NCI-H2081 treated with DMSO at 0.1 percent for 48 hours (cell line): ENCODE measurements around the gene FGF7.
"Not testable (repeated sequence)": the region's sequence is repeated elsewhere in the genome, so short reads cannot be mapped to it uniquely, and the experiment has no call there.

Experiments used
- DNase-seq: peaks from one replicate; lab custom pipeline; 2025; lab: John Stamatoyannopoulos, UW

FGF7 gene, protein sequence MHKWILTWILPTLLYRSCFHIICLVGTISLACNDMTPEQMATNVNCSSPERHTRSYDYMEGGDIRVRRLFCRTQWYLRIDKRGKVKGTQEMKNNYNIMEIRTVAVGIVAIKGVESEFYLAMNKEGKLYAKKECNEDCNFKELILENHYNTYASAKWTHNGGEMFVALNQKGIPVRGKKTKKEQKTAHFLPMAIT

DNA sequence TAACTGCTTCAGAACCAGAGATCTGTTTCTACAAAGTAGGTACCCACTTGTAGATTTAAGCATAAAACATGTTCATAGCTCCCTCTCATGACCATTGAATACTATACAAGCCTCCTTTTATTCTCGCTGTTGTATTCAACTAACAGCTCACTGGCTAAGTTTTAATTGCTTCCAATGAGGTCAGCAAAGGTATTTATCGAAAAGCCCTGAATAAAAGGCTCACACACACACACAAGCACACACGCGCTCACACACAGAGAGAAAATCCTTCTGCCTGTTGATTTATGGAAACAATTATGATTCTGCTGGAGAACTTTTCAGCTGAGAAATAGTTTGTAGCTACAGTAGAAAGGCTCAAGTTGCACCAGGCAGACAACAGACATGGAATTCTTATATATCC lies at the start of gene FGF7:
Gene FGF7, plus strand, starts transcription at position 222 of the 400 bp plus-strand sequence. CDS start 1,056 bp downstream, outside the sequence.
- DNase-seq = no peak

DNA sequence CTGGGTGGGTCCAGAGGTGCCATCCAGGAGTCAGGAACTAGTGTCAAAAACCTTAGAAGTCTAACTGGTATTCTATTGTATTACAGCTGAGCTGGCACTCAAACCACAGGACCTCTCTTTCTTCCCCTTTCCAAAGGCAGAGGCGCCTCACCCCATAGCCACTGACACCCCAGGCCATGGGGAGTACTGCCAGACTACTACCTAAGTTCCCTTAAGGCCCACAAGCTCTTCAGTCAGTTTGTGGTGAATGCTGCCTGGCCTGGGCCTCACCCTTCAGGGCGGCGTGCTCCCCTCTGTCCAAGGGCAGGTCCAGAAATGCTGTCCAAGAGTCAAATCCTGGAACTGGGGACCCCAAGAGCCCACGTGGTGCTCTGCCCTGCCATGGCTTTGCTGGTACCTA lies 43.0 kb upstream of the FGF7 start:
- DNase-seq = no peak

DNA sequence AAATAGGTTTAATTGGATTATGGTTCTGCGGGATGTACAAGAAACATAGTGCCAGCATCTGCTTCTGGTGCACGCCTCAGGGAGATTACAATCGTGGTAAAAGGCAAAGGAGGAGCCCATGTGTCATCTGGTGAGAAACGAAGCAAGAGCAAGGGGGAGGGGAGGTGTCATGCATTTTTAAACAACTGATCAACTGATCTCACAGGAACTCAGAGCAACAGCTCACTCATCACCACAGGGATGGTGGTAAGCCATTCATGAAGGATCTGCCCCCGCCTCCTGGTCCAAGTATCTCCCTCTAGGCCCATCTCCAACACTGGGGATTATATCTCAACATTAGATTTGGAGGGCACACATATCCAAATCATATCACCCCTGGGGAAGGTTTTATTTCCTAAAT lies 42.1 kb upstream of the FGF7 start:
- no peak for DNase-seq

DNA sequence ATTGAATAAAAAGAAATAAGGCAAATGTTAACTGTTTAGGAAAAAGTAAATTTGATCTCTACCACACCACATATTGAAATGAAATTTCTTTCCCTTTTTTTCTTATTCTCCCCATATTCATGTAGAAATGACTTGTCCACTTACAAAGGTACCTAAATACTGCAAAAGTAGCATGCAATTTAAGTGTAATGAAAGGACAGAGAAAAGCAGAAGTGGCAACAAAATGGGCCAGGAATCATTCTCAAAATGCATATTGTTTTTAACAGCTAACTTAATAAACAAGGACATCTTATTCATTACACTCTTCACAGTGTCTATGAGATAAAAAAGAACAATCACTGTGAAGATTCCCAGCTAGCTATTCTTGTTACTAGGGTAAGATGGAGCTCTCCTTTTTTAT lies 40.6 kb upstream of the FGF7 start:
- no peak for DNase-seq

DNA sequence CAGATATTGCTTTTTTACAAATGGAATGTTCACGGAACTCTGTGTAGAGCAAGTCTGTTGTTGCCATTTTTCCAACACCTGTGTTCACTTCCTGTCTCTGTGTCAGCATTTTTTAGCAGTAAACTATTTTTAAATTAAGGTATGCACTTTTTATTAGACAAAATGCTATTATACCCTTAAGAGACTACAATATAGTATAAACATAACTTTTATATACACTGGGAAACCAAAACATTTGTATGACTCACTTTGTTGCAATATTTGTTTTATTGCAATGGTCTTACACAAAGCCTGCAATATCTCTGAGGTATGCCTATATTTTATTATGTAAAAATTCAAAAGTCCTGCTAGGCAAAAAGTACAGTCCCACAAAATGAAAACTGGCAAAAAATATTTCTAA lies 39.8 kb upstream of the FGF7 start:
- no peak for DNase-seq

DNA sequence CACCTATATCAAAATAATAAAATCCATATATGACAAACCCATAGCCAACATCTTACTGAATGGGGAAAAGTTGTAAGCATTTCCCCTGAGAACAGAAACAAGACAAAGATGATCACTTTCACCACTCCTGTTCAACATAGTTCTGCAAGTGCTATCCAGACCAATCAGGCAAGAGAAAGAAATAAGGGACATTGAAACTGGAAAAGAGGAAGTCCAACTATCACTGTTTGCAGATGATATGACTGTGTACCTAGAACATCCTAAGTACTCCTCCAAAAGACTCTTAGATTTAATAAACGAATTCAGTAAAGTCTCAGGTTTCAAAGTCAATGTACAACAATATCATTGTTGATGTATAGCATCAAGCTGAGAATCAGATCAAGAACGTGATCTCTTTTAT lies 35.6 kb upstream of the FGF7 start:
- no peak for DNase-seq

DNA sequence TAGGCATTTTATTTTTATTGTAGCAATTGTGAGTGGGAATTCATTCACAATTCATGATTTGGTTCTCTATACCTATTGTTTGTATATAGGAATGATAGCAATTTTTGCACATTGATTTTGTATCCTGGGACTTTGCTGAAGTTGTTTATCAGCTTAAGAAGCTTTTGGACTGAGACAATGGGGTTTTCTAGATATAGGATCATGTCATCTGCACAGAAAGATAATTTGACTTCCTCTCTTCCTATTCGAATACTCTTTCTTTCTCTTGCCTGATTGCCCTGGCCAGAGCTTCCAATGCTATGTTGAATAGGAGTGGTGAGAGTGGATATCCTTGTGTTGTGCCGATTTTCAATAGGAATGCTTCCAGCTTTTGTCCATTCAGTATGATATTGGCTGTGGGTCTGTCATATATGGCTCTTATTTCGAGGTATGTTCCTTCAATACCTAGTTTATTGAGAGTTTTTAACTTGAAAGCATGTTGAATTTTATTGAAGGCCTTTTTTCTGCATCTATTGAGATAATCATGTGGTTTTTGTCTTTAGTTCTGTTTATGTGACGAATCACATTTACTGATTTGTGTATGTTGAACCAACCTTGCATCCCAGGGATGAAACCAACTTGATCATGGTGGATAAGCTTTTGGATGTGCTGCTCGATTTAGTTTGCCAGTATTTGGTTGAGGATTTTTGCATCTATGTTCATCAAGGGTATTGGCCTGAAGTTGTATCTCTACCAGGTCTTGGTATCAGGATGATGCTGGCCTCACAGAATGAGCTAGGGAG lies 20.3 kb upstream of the FGF7 start:
- DNase-seq = not testable (repeated sequence)

DNA sequence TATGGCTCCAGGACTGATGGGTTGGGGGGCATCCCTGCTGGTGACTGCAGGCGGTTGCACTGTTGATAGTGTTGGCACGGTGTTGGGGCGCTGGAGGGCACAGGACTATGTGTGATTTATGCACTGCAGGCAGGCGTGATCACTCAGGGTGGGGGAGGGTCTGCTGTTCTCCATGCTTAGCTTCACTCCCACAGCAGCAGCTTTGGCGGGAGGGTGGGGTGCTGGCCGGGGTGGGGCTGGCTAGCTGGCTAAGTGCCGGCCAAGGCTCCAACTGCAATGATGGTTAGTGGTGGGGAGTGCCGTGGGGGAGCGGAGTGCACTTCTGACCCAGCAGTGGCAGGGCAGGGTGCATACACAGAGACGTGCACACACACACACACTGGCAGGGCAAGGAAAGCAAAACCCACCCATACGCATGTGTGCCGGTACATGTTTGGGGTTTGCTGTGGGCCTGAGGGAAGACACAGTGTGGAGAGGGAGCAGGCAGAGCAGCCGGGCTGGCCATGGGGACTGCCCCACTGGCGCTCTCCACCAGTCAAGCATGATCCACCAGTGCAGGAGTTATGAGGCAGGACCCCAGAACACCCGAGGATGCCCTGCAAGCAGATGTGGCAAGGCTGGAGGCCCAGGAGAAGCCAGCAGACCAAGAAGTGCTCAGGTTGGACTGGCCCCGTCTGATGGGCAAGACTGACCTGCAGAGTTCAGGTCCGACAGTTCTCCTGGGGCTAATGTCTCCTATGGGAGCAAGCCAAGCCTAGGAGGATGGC lies 16.5 kb upstream of the FGF7 start:
- no peak for DNase-seq

DNA sequence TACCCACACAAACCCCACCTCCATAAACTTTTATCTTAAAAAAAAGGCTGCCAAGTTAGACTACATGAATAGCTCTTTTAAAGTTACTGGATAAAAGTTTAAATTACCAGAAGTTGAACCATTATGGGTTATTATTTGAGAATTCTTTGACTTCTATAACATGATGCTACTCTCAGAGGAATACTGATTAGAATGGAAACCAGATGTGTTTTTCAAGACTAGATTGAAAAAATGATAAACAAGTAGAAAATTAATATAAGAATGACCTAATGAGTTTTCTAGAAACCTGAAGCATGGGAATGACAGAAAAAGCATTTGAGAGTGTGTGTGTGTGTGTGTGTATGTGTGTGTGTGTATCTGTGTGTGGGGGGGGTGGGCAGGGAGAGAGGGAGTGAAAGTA lies 12.4 kb upstream of the FGF7 start:
- no peak for DNase-seq

DNA sequence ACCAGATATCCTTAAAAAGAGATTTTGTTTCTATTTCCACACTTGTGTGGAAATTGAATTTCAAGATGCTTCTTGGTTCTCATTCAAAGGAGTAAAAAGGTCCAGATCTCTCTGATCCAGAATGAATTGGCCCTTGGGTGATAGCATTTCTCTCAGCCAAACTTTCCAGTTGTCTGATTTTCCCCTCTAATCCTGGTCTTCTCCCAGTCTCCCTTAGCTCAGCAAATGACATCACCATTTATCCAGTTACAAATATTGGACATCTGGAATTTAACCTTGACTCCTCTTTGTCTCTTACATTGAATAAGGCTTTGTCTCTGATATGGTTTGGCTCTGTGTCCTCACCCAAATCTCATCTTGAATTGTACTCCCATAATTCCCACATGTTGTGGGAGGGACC lies 10.2 kb upstream of the FGF7 start:
- no peak for DNase-seq

DNA sequence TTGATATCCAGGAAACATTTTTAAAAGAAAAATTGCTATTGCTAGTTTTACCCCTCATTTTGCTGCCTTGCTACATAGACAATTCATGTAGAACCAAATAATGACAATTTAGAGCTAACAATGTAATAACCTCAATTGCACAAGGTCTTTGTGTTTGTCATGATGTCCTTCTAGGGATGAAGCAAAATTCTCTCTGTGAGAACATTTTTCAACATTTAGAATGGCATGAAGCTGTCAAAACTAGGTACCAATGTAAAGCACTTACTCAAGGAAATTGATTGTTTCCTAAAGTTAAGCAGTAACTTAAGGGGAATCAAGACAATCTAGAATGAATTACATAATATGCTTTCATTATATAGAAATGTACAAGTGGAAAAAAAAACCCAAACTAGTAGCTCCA lies 7.9 kb upstream of the FGF7 start:
- DNase-seq = no peak

DNA sequence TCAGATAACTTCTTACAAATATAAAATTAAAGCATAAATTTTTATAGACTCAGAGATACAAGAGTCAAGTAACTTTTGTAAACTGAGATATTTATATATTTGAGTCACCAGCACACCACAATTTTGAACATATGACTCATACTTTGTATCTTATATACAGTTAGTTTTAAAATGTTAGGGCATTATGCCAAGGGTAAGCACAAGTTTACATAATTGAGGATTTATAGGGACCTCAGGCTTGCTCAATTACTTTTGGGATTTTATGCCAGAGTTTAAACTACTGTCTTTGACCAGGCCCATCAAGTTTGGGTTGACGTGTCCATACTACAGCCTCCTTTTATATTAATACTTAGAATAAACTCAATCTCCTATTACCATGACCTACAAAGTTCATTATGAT lies 7.4 kb upstream of the FGF7 start:
- no peak for DNase-seq

DNA sequence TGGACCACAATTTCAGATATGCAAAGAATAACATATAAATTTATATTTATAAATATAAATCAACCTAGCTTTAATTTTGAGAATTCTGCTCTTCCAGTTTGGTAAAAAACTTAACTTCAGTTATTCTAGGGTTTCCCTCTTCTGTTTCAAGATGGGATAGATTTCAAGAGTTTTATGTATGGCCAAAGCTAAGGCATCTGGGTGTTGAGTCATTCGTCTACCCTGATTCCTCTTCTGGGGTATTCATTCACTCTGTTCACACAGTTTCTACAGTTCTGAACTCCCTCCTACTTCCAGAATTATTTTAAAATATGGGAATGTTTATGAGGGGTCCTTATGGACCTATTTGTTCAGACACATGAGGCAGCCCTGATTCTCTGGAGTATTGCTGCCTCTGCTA lies 4.2 kb upstream of the FGF7 start:
- no peak for DNase-seq

DNA sequence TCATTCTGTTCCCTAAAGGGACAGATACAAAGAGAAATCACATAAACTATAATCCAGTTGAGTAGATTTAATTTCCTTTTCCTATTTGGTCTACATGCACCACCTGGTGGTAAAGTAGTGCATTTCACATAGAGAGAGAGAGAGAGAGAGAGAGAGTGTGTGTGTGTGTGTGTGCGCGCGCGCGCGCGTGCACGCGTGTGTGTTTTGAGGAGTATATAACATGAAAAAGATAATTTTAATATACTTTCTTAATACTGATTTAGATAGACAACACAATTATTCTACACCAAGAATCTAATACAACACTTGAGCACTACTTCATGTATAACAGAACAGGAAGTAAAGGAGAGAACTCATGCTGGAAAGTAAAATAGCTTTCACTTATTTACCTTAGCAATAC lies 1.1 kb upstream of the FGF7 start:
- peak; percentile 50 for DNase-seq

DNA sequence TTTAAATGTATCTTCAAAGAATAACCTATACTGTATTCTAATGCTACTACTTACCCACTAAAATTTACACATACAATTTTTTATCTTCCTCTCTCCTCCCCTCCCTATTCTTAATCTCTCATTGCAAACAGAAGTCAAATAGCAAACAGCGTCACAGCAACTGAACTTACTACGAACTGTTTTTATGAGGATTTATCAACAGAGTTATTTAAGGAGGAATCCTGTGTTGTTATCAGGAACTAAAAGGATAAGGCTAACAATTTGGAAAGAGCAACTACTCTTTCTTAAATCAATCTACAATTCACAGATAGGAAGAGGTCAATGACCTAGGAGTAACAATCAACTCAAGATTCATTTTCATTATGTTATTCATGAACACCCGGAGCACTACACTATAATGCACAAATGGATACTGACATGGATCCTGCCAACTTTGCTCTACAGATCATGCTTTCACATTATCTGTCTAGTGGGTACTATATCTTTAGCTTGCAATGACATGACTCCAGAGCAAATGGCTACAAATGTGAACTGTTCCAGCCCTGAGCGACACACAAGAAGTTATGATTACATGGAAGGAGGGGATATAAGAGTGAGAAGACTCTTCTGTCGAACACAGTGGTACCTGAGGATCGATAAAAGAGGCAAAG lies 984 bp downstream of the FGF7 start:
- DNase-seq = no peak

DNA sequence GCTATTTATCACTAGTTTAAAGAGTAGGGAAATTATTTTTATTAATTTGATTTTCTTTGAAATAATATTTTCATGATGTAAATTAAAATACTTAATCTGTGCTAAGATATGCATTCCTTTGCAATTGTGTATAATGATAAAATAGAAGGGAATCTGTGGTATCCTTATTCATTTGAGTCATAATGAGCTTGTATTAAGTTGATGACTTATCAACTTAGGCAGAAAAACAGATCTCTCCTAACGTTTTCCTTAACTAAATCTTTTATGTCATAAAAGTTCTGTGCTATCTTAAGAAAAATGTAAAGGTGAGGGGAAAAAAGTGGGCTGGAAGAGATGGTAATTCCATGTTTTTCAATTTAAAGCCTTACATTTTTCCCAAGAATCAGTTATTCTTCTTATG lies 1.9 kb downstream of the FGF7 start:
- no peak for DNase-seq

DNA sequence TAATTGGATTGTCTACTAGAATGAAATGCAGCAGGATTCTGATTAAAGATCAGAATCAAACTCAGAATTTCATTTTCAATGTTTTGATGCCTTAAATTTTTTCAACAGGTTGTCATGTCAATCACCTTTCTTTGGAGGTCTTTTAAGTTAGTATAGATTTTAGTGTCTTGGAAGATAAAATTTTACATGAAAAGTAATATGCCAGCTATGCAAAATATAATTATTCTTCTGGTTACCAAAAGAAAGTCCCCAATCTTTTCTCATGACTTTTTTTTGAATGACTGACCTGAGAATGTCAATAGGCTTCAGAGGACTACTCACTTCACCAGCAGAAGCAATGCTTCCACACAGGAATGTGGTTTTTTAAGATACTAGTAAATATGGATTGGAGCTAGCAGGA lies 4.3 kb downstream of the FGF7 start:
- no peak for DNase-seq

DNA sequence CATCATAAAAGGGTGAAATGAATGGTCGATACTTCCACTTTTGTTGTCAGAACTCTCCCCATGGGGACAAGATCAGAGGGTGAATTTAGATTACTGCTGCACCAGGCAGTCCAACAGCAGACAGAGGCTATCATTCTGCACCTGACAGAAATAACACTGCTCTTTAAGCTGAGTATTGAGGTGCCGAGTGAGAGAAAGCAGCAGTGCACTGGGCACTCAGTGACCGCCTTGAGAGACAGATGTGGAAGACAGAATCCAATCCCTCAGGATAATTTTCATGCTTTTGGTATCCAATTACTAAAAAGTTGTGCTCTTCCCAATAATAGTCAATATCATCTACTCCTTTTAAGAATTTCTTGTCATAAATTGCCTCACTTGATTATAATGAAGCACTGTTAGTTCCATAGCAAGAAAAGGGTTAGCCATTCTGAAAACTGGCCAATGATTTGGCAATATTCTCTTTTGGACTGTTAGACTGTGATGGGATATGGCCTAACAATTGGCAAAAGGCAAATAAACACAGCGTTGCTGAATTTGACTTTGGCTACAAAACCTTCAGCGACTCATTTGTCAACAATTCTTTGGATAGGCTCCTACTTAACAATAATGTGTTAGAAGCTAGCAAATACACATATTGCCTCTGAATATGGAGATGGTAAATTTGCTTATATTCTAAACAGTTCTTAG lies 5.5 kb downstream of the FGF7 start:
- no peak for DNase-seq

DNA sequence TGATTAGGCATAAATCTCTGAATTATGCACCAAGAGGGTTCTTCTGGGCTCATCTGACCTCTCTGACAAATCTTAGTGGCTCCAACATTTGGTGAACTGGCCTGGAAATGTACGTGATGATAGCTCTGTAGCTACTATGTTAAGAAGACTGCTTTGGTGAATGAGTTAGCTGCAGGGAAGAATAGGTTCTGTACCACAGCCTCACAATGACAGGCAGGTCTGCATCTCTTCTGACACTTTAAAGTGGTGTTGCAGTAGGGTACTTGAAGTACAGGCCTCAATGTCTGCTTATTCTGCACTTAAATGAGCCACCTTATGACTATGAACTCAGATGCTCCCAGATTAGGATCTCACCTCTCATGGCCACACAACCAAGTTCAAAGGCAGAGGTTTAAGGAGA lies 7.0 kb downstream of the FGF7 start:
- DNase-seq = no peak

DNA sequence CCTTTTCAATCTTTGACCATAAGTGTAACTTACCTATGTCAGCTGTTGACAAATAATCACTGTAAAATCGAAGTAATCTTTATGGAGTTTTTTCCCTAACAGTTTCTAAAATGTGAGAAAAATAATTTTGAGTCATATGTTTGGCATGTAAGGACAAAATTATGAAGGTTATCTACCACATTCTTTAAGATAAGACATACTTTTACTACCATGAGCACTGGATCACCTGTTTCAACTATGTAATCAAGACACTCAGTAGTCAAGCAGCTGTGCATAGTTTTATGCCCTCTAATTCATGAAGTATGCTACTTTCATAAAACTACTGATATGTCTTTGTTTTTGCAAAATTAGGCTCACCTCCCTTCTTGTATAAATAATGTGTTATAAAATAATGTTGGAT lies 12.1 kb downstream of the FGF7 start:
- DNase-seq = no peak

DNA sequence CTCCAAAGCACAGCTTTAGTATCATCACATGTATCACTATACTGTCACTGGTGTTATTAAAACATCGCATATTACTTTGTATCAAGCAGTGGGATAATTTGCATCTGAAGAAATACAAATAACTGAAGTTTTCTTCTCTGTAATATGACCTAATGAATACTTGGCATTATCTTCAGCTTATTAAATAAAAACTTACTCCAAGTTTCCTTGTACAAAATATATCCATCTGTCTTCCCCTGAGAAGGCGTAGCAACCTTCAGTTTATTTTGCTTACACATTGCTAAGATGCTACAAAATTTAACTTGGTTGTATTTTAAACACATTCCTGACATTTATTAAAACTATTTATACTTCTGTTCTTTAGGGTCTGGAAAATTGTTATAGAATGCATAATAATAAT lies 13.7 kb downstream of the FGF7 start:
- DNase-seq = no peak

DNA sequence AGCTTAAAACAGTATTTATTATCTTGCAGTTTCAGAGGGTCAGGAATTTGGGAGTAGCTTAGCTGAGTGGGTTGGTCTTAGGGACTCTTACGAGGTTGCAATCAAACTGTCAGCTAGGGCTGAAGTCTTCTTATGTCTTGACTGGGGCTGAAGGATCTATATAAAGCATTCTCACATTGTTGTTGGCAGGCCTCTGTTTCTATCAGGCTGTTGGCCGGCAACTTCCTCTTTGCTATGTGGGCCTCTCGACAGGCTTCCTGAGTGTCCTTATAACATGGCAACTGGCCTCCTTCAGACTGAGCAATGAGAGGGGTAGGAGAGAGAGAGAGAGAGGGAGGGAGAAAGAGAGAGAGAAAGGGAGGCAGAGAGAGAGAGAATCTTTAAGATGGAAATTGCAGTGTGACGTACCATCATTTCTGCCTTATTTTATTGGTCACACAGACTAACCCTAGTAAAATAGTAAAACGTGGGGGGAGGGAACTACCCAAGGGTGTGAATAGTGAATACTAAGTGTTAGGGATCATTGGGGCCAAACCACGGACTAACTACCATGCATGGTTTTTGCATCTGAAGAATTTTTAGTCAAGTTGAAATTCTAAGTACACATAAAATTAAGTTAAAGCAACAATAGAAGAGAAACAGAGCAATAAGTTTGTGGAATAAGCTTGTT lies 16.1 kb downstream of the FGF7 start:
- DNase-seq = no peak
